Upper lobe of left lung (tissue), 6 donors: ENCODE data around the gene PPIL6. TPM values are rescaled to one million over a fixed set of nuclear protein-coding genes. Genes with fewer than 3 reads are reported as not detected.

Experiments
- ATAC-seq, 2 donors: fragments of 200-7000 bp; cut with Tn5 transposase; one replicate each; pipeline ENCODE4 v1.9.1; 2022; ENCODE audit warnings: mild to moderate bottlenecking in 2 of 2, moderate library complexity in 2 of 2; ENCODE audit not compliant: low FRiP score in 2 of 2
- DNase-seq, 2 donors: peaks; one replicate each; pipeline ENCODE4 v3.0.0-alpha.2; 2019 to 2020
- H3K27ac ChIP-seq, 4 donors: fragments of 200-600 bp; sonication (generic); one replicate each; pipeline ENCODE4 v1.5.1; 2016 to 2019
- H3K27me3 ChIP-seq, 4 donors: fragments of 200-600 bp; sonication (generic); one replicate each; pipeline ENCODE4 v1.5.1; 2017 to 2019
- H3K36me3 ChIP-seq, 4 donors: fragments of 200-600 bp; sonication (generic); one replicate each; pipeline ENCODE4 v1.5.1; 2016 to 2019
- H3K4me1 ChIP-seq, 4 donors: fragments of 200-600 bp; sonication (generic); one replicate each; pipeline ENCODE4 v1.5.1; 2018 to 2019
- H3K4me3 ChIP-seq, 4 donors: fragments of 200-600 bp; sonication (generic); one replicate each; pipeline ENCODE4 v1.5.1; 2017 to 2019; ENCODE audit warnings: mild to moderate bottlenecking in 2 of 4, moderate library complexity in 1 of 4
- H3K9me3 ChIP-seq, 4 donors: fragments of 200-600 bp; sonication (generic); one replicate each; pipeline ENCODE4 v1.5.1; 2018 to 2019
- CTCF ChIP-seq, 6 experiments: fragments of 450-650 bp in 4 of 6; fragments of 200-600 bp in 2 of 6; sonication (generic) in 2 of 6; IDR thresholded peaks; one replicate each; pipeline ENCODE4 v1.5.1; 2016 to 2019; ENCODE audit warnings: antibody characterized with exemption in 6 of 6
- EP300 ChIP-seq, 4 donors: sonication (generic); formaldehyde crosslinking; IDR thresholded peaks; one replicate each; pipeline ENCODE4 v1.5.1; 2017; ENCODE audit warnings: antibody characterized with exemption in 4 of 4, control low read depth in 2 of 4
- POLR2A ChIP-seq, 4 donors: fragments of 450-650 bp; IDR thresholded peaks; one replicate each; pipeline ENCODE4 v1.5.1; 2016 to 2017; ENCODE audit warnings: antibody characterized with exemption in 4 of 4, mild to moderate bottlenecking in 2 of 4
- POLR2AphosphoS5 ChIP-seq, 2 donors: sonication (generic); formaldehyde crosslinking; IDR thresholded peaks; one replicate each; pipeline ENCODE4 v1.5.1; 2017; ENCODE audit warnings: antibody characterized with exemption in 2 of 2
- WGBS, 2 donors: methylation state at CpG; one replicate each; pipeline ENCODE4 v1.1.5; 2017 to 2018; 5-methylcytosine and 5-hydroxymethylcytosine counted together
- total RNA-seq, 6 donors: library from RNA; depleted of rRNA in 4 of 6; stranded (reverse); fragments of >200 nt in 4 of 6; gene quantifications; one replicate each; pipeline versions ENCODE4 v1.1.0 to v1.2.1, GENCODE V29; 2016 to 2021
- donor health status: DM: no; HTN: no; CAD: no; lungs with moderate emphysema.
- donor health status: DM: no; HTN: yes; CAD: no; lungs with severe emphysema.

Gene PPIL6
- total RNA-seq, 6 donors from 2014 or later = 3.5 to 44.3 (median 6.5) TPM

GRCh38 chr6:109445382-109445781, 5.0 kb upstream of the PPIL6 start:
- Histone ChIP-seq H3K9me3 (no peaks in the 10 kb centered on the region), H3K4me3 (no peak overlapping the region), H3K36me3 (peaks cover 6 to 47% (median 37%) of the 10 kb centered on the region in 4 donors), H3K4me1 (peaks cover 8 to 23% (median 11%) of the 10 kb centered on the region in 4 donors), H3K27ac (no peak overlapping the region), H3K27me3 (no peaks in the 10 kb centered on the region)
- no peak for ATAC-seq
- TF ChIP-seq EP300 (IDR thresholded peaks at IDR 0.05) (no peak), CTCF (IDR thresholded peaks at IDR 0.05) (no peak), POLR2A (IDR thresholded peaks at IDR 0.05) (no peak), POLR2AphosphoS5 (IDR thresholded peaks at IDR 0.05) (no peak)
- no peak for DNase-seq
- 91 to 93% methylated on average over 9 of the region's 9 CpGs for WGBS, 2 donors

- Histone ChIP-seq H3K4me3 (no peak overlapping the region), H3K27me3 (no peaks in the 10 kb centered on the region), H3K27ac (no peak overlapping the region), H3K36me3 (peaks cover 6 to 47% (median 37%) of the 10 kb centered on the region in 4 donors), H3K4me1 (peaks cover 8 to 26% (median 13%) of the 10 kb centered on the region in 4 donors), H3K9me3 (no peaks in the 10 kb centered on the region)
- TF ChIP-seq POLR2AphosphoS5 (IDR thresholded peaks at IDR 0.05) = no peak
- TF ChIP-seq EP300 (IDR thresholded peaks at IDR 0.05) = no peak
- TF ChIP-seq CTCF (IDR thresholded peaks at IDR 0.05) = no peak
- no peak for TF ChIP-seq POLR2A (IDR thresholded peaks at IDR 0.05)
- DNase-seq = peak in 1 of 2 donors; percentile 63
- ATAC-seq = no peak
- WGBS, 2 donors = 95 to 96% methylated on average over 8 to 10 of the region's 10 CpGs
Measured at GRCh38 chr6:109443425-109443950, 3.1 kb upstream of the PPIL6 start.

GRCh38 chr6:109442393-109442924, 2.0 kb upstream of the PPIL6 start:
- H3K9me3 ChIP-seq = no peaks in the 10 kb centered on the region
- ATAC-seq (no peak), DNase-seq (no peak)
- 89 to 100% methylated on average over 3 to 6 of the region's 6 CpGs for WGBS, 2 donors
- H3K27ac ChIP-seq = no peak overlapping the region
- no peaks in the 10 kb centered on the region for H3K27me3 ChIP-seq
- H3K4me3 ChIP-seq = no peak overlapping the region
- H3K4me1 ChIP-seq = peaks cover 8 to 26% (median 13%) of the 10 kb centered on the region in 4 donors
- no peak for TF ChIP-seq EP300 (IDR thresholded peaks at IDR 0.05)
- TF ChIP-seq POLR2A (IDR thresholded peaks at IDR 0.05) = no peak
- TF ChIP-seq POLR2AphosphoS5 (IDR thresholded peaks at IDR 0.05) = no peak
- TF ChIP-seq CTCF (IDR thresholded peaks at IDR 0.05) = no peak
- peaks cover 6 to 47% (median 37%) of the 10 kb centered on the region in 4 donors for H3K36me3 ChIP-seq

GRCh38 chr6:109441069-109441816, 815 bp upstream of the PPIL6 start:
- ATAC-seq (peak; percentile 51 to 65), DNase-seq (peak in 1 of 2 donors; percentile 73)
- Histone ChIP-seq H3K27ac (peak overlapping the region; percentile 86 to 91 (median 88)), H3K36me3 (peaks cover 6 to 37% (median 30%) of the 10 kb centered on the region in 4 donors), H3K9me3 (no peaks in the 10 kb centered on the region), H3K27me3 (no peaks in the 10 kb centered on the region), H3K4me3 (peak overlapping the region; percentile 85 to 97 (median 90)), H3K4me1 (peaks cover 8 to 26% (median 13%) of the 10 kb centered on the region in 4 donors)
- WGBS, 2 donors = 0 to 3% methylated on average over 1 to 29 of the region's 31 CpGs
- TF ChIP-seq POLR2A (IDR thresholded peaks at IDR 0.05) (no peak), EP300 (IDR thresholded peaks at IDR 0.05) (no peak), CTCF (IDR thresholded peaks at IDR 0.05) (peak in 3 of 6 experiments; percentile 2 to 48 (median 11)), POLR2AphosphoS5 (IDR thresholded peaks at IDR 0.05) (no peak)
